Sigmoid colon (tissue), 4 donors: ENCODE measurements around the gene USP31.

Source experiments
- CTCF ChIP-seq, 4 experiments: fragments of 450-650 bp in 3 of 4; fragments of 200-600 bp in 1 of 4; IDR thresholded peaks; one replicate each; pipeline ENCODE4 v1.5.1; 2016 to 2019; ENCODE audit warnings: antibody characterized with exemption in 4 of 4, mild to moderate bottlenecking in 3 of 4, moderate library complexity in 2 of 4
- EP300 ChIP-seq, 4 donors: sonication (generic); formaldehyde crosslinking; IDR thresholded peaks; one replicate each; pipeline ENCODE4 v1.6.1; 2017; ENCODE audit warnings: antibody characterized with exemption in 4 of 4
- POLR2A ChIP-seq, 2 donors: fragments of 450-650 bp; IDR thresholded peaks; one replicate each; pipeline ENCODE4 v1.6.1; 2016; ENCODE audit warnings: antibody characterized with exemption in 2 of 2, mild to moderate bottlenecking in 2 of 2, moderate library complexity in 2 of 2
- POLR2AphosphoS5 ChIP-seq, 4 donors: sonication (generic); formaldehyde crosslinking; IDR thresholded peaks; one replicate each; pipeline ENCODE4 v1.6.1; 2017; ENCODE audit warnings: antibody characterized with exemption in 4 of 4

GRCh38 chr16:23105309-23105708, 43.9 kb downstream of the USP31 start:
- TF ChIP-seq CTCF (IDR thresholded peaks at IDR 0.05) (no peak), EP300 (IDR thresholded peaks at IDR 0.05) (no peak), POLR2A (IDR thresholded peaks at IDR 0.05) (no peak), POLR2AphosphoS5 (IDR thresholded peaks at IDR 0.05) (no peak)
